Kidney epithelial cell (primary cell): ENCODE data around the gene BCOR. TPM values are rescaled to one million over a fixed set of nuclear protein-coding genes. Genes with fewer than 3 reads are reported as not detected.

Experiments used
- DNase-seq: peaks from one replicate; pipeline ENCODE4 v3.0.0-alpha.2; 2010; ENCODE audit warnings: low read depth
- H3K27me3 ChIP-seq: 2 replicates; pipeline ENCODE4 v1.6.0; 2011; ENCODE audit warnings: low read length; ENCODE audit not compliant: control insufficient read depth, insufficient read depth
- H3K36me3 ChIP-seq: 2 replicates; pipeline ENCODE4 v1.5.1; 2011; ENCODE audit warnings: low read length; ENCODE audit not compliant: control insufficient read depth, insufficient read depth
- H3K4me3 ChIP-seq: 2 replicates; pipeline ENCODE4 v1.5.1; 2011; ENCODE audit warnings: low read depth, mild to moderate bottlenecking, control low read depth, low read length
- total RNA-seq: library from RNA; depleted of rRNA; stranded (reverse); fragments of >200 nt; gene quantifications from 2 replicates; pipeline ENCODE4 v1.2.3, GENCODE V29; 2015
- TF ChIP-seq, protein P1 (sequence below): IDR thresholded peaks from 2 replicates; pipeline ENCODE4 v1.5.1; 2011; ENCODE audit warnings: mild to moderate bottlenecking, moderate library complexity, low read length, control low read depth, inconsistent platforms; ENCODE audit not compliant: insufficient read depth, poor library complexity, severe bottlenecking

Gene BCOR
- total RNA-seq, 1 donor from 2014 or later, result 29.5 TPM

DNA sequence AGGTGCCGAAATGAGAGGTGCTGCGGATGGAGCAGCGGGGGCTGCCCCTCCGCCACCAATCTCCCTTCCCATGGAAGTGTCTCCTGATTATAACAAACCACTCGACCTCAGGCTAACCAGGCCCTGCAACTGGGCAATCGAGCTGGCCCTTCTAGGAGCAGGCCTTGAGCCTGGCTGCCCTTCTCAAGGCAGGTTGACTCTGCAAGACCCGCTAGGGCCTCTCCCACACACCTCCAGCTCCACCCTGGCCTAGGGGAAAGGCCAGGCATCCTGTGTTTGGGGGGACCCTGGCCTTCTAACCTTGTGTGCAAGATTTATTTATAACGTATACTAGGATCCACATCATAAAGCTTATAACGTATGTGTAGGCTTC, 3.7 kb upstream of the BCOR start:
- H3K27me3 ChIP-seq, result peaks cover 23% of the 10 kb centered on the region

DNA sequence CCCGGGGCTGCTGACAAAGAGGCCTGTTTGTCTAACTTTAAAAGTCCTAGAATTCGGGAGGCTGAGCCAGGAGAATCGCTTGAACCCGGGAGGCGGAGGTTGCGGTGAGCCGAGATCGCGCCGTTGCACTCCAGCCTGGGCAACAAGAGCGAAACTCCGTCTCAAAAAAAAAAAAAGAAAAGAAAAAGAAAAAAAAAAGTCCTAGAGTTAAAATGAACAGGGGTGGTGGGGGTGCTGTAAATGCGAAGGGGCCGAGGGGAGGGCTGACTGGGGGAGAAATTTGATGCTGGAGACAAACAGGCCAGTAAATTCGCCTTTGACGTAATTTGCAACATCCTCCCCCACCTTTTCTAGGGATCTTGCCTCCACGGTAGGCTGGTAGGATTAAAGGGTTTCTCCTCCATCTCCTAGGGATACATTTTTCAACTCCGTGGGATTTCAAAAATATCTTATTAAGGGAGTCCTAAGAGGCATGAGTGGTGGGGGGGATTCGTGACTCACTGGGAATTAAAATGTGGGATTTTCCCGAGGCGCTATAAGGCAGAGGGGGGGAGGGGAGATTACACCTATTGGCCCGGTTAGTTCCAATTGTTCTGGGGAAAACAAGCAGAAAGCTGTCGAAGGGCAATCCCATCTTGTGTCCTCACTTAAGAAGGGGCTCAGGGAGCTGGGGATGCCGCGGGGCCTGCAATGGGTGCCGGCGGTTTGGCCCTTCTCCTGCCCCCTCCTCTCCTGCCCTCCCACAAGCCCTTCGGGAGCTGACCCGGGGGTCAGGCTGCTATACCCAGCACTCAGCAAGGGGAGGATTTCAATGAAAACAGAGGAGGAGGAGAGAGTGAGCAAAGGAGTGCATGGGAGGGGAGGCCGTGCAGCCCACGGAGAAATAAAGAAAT, 3.0 kb upstream of the BCOR start:
- Histone ChIP-seq H3K4me3 (no peak overlapping the region), H3K36me3 (no peaks in the 10 kb centered on the region), H3K27me3 (peaks cover 22% of the 10 kb centered on the region)
- TF ChIP-seq, protein P1, sequence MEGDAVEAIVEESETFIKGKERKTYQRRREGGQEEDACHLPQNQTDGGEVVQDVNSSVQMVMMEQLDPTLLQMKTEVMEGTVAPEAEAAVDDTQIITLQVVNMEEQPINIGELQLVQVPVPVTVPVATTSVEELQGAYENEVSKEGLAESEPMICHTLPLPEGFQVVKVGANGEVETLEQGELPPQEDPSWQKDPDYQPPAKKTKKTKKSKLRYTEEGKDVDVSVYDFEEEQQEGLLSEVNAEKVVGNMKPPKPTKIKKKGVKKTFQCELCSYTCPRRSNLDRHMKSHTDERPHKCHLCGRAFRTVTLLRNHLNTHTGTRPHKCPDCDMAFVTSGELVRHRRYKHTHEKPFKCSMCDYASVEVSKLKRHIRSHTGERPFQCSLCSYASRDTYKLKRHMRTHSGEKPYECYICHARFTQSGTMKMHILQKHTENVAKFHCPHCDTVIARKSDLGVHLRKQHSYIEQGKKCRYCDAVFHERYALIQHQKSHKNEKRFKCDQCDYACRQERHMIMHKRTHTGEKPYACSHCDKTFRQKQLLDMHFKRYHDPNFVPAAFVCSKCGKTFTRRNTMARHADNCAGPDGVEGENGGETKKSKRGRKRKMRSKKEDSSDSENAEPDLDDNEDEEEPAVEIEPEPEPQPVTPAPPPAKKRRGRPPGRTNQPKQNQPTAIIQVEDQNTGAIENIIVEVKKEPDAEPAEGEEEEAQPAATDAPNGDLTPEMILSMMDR, result no peak
- no peak for DNase-seq

More for the DNA sequence above, 3.7 kb upstream of the BCOR start:
- Histone ChIP-seq H3K36me3 (no peaks in the 10 kb centered on the region), H3K4me3 (no peak overlapping the region)
- TF ChIP-seq, protein P1, result no peak
- DNase-seq, result no peak

DNA sequence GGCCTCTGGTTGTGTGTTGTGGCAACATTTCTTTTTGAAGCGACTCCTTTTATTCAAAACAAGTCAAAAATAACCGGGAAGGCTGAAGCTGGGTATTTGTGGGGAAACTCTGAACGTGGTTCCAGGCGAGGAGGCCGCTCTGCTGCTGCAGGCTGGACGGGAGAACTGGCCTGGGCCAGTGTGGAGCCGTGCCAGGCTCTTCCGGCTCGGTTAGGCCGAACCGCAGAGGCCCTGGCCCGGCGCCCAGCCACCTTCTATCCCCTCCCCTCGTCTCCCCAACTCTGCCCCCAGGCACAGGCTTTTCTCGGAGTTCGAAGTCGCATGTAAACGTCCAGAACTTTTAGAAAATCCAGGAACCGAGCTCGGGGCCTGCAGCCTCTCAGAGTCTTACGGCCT, 2.4 kb upstream of the BCOR start:
- Histone ChIP-seq H3K36me3 (no peaks in the 10 kb centered on the region), H3K4me3 (no peak overlapping the region), H3K27me3 (peaks cover 20% of the 10 kb centered on the region)
- DNase-seq, result no peak
- TF ChIP-seq, protein P1, result no peak

DNA sequence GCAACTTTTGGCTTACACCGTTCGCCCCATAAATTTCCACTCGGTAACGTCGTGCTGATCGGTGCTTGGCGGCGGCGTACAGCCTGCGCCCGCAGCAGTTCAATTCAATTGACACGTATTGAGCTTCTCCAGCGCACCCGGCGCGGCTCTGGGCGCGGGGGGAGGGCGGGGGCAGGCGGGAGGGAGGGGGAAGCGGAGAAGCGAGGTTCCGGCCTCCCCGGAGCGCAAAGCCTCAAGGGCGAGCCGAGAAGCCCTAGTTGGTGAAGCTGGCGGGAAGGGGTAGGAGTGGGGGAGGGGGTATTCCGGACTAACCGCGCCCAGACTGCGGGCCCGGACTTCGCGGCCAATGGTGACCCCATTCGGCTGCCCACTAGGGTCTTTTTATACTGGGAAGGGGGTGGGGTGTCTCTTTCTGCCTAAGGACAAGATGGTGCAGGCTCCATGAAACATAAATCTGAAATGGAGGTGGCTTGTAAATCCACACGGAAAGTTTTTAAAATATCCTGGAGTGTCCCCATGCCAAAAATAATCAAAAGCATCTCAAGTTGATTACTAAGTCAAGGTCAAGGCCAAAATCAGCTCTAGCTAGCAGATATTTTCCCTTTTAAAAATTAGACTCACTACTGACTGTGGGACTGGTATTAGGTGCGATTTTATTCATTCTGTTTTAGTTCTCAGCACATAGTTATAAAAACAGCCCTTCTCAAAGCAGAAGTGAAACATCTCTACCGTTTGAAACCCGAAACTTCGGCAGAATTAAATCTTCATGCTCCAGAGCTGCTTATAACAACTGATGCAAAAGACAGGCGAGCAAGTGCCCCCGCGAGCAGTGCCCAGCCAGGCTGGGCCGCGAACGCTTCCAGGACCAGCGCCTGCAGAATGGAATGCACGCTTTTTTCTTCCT, 1.5 kb upstream of the BCOR start:
- peaks cover 28% of the 10 kb centered on the region for H3K27me3 ChIP-seq
- DNase-seq, result no peak
- peak overlapping the region; percentile 59 for H3K4me3 ChIP-seq
- no peaks in the 10 kb centered on the region for H3K36me3 ChIP-seq
- TF ChIP-seq, protein P1, result no peak

DNA sequence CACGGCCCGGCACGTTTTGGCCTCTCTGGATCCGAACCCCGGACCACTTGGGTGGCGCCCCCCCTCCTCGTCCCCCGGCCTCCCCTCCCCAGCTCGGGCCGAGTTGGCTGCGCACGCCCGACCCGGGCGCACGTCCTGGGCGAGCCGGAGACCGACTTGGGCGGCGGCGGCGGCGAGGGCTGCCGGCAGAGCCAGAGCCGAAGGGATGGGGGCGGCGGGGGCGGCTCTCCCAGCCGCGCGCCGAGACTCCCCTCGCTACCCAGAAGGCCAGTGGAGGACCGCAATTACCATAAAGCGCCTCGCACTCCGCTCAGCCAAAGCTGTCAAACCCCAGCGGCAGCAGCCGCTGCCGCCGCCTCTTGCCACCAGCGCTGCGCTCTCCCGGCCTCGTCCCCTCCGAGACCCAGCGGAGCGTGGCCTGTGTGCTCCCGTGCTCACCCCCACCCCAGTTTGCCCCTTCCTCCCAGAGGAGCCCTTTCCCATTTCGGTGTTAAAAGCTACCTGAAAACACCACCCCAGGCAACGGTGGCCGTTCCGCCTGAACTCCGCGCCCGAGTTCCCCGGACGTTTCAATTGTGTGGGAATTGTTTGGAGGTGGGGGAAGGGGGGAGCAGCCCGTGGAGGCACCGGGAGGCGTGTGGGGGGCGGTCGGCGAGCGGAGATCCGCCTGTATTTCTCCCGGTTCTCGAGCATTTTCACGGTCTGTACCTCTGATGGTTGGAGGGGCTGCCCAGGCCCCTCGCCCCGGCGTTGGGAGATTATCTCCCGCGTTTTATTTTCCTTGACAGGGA, 701 bp upstream of the BCOR start:
- peaks cover 33% of the 10 kb centered on the region for H3K27me3 ChIP-seq
- no peak for DNase-seq

More for the DNA sequence above, 701 bp upstream of the BCOR start:
- H3K36me3 ChIP-seq, result no peaks in the 10 kb centered on the region
- H3K4me3 ChIP-seq, result peak overlapping the region; percentile 59
- TF ChIP-seq, protein P1, result no peak
